Inflammatory macrophage treated with lipopolysaccharide for 1 hour (primary cell): ENCODE data around the gene DLX4.

Experiments used
- DNase-seq, 2 donors: peaks; one replicate each; pipeline ENCODE4 v3.0.0-alpha.2; 2020 to 2022

Gene DLX4

DNA sequence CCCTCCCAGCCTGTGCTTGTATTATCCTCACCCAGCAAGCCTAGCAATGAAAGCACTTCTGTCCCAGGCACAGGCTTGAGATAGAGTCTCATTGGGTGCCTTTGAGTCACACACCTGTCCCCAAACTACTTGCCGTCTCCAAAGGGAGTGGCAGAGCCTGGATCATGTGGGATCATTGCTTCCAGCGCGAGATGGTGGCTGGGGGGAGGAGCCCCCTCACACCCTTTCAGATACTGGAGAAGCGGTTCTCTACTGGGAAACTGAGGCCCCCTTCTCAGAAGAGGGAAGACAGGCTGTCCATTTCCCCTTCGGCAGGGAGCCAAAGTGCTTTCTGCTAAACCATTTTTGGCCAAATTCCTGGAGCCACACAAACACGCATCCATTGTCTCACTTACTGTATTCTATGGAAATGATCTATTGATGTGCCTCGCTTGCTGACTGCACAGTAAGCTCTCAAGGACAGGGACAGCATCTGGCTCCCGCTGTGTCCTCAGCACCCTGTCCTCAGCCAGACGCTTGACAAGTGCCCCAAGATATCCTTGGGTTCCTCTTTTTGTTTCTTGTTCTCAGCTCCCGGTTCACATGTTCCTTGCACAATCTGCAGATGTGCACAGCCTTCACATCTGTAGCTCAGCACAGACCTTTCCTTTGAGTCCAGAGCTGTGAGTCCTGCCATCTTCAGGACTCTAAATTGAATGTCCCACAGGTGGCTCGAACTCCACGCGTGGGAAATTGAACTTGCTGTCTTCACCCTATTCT lies 52.0 kb downstream of the DLX4 start:
- peak; percentile 30 to 47 for DNase-seq

DNA sequence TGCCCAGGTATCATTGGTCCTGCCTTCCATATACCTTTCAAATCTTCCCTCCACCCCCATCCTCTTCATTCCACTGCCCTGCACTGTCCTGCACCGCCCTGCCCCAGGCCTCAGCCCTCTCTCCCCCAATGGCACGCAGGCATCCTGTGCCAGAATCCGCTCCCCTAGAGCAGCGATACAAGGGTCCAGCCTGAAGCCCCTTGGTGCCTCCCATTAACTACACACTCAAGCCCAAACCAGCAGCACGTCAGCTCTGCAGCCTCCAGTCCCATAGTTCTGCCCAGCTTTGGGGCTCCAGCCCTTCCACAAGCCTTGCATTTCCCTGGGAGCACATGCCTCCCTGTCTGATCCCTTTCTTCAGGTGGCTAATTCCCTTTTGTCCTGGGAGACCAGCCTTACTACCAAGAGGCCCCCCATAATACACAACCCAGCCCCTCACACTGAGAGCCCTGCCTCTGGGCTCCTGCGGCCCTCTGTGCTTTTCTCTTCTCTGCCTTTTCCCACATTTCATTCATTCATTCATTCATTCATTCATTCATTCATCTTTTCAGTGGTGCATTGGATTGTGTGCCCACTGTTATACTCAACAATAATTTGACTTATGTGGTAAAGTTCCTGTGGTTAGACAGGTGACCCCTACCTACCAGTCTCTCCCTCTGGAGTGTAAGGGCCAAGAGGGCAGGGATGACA lies 52.8 kb downstream of the DLX4 start:
- no peak for DNase-seq

DNA sequence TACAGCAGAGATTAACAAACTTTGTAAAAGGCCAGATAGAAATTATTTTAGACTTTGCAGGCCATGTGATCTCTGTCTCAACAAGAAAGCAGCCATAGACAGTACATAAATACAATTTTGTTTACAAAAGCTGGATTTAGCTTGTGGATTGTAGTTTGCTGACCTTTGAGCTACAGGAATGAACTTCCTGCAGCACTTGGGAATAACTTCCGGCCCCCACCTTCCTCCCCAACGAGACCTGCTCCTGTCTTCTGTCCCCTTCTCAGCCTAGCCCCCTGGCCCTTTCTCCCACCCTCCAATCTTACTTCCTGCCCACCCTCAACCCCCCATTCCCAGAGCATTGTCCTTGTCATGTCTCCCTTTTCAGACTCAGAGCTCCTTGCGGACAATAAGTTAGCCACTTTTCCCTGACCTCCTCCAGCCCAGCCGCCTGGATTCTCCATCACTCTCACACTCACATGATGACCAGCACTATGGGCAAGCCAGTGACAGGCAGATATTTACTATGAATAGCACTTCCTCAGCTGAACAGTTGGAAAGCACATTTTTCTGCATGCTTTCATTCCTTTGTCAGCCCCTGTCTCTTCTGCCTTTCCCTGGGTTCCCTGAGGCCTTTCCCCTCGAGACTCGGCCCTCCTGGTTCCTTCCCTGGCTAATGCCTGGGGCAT lies 53.6 kb downstream of the DLX4 start:
- no peak for DNase-seq

DNA sequence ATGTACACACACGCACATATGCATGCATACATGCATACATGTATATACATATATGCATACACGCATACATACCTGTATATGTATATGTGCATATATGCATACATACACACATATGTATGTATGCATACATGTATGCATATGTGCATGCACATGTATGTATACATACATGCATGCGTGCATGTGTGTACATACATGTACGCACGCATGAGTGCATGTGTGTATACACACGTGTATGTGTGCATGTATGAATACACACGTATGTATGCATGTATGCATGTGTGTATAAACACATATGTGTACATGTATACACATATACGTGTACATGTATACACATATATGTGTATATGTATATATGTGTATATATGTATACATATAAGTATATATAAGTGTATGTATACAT lies 54.5 kb downstream of the DLX4 start:
- no peak for DNase-seq
